Gastroesophageal sphincter (tissue), 3 donors: ENCODE measurements around the gene AACS.

ENCODE experiments used
- EP300 ChIP-seq: sonication (generic); formaldehyde crosslinking; IDR thresholded peaks from one replicate; pipeline ENCODE4 v1.6.1; 2017; ENCODE audit warnings: antibody characterized with exemption, mild to moderate bottlenecking
- POLR2A ChIP-seq, 2 donors: fragments of 450-650 bp; IDR thresholded peaks; one replicate each; pipeline ENCODE4 v1.6.1; 2017; ENCODE audit warnings: antibody characterized with exemption in 2 of 2, mild to moderate bottlenecking in 2 of 2, moderate library complexity in 1 of 2
- TF ChIP-seq, protein P1 (sequence below), 4 experiments: fragments of 200-600 bp in 2 of 4; fragments of 450-650 bp in 2 of 4; sonication (generic) in 1 of 4; IDR thresholded peaks; one replicate each; pipeline ENCODE4 v1.5.1; 2017 to 2019; ENCODE audit warnings: antibody characterized with exemption in 4 of 4, mild to moderate bottlenecking in 2 of 4, moderate library complexity in 2 of 4

DNA sequence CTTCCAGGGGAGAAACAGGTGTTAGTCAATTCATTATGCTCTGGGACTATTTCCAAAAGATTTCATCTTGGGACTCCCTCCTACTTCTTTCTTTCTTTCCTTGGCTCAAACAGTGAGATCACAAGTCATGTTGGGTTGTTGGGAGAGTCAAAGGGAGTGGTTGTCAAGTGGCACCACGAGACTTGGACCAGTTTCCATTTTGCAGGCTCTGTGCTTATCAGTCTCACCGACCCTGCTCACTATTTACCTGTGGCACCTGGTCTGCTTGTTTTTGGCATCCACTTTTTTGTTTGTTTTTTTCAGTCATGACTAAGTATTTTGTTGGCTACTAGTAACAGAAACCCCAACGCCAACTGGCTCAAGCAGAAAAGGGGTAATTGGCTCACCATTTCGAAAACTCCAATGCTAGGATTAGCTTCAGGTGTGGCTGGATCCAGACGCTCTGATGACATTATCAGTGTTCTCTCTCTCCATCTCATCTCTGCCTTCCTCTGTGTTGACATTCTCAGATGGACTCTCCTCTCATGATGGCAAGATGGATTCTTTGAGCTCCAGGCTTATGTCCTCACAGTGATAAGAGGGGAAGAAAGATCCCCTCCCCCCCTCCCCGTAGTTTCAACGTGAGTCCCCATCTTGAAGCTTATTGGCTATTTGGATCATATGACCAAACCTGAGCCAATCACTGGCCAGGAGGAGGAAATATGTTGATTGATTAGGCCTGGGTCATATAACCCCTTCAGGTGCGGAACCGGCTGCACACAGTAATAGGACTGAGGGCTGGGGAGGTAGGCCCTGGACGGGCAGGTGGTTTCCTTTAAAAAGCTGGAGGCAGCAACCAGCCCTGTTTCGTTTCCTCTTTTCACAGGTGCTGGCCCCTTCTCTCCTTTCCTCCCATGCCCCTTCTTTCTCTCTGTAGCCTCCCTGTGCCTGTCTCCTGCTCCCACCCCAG is 84.2 kb downstream of the AACS start:
- TF ChIP-seq EP300 (no peak), POLR2A (IDR thresholded peaks at IDR 0.05) (no peak)
- TF ChIP-seq, protein P1, sequence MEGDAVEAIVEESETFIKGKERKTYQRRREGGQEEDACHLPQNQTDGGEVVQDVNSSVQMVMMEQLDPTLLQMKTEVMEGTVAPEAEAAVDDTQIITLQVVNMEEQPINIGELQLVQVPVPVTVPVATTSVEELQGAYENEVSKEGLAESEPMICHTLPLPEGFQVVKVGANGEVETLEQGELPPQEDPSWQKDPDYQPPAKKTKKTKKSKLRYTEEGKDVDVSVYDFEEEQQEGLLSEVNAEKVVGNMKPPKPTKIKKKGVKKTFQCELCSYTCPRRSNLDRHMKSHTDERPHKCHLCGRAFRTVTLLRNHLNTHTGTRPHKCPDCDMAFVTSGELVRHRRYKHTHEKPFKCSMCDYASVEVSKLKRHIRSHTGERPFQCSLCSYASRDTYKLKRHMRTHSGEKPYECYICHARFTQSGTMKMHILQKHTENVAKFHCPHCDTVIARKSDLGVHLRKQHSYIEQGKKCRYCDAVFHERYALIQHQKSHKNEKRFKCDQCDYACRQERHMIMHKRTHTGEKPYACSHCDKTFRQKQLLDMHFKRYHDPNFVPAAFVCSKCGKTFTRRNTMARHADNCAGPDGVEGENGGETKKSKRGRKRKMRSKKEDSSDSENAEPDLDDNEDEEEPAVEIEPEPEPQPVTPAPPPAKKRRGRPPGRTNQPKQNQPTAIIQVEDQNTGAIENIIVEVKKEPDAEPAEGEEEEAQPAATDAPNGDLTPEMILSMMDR (IDR thresholded peaks at IDR 0.05), result no peak
